Transverse colon (tissue), 3 donors: ENCODE data around the gene STAC2.

Source experiments
- CTCF ChIP-seq, 5 experiments: fragments of 200-600 bp in 3 of 5; fragments of 450-650 bp in 2 of 5; sonication (generic) in 3 of 5; IDR thresholded peaks; 1 replicate in 2 of 5; 2 replicates in 3 of 5; pipeline ENCODE4 v1.5.1; 2016 to 2017; ENCODE audit warnings: antibody characterized with exemption in 5 of 5, inconsistent platforms in 3 of 5, mild to moderate bottlenecking in 2 of 5, moderate library complexity in 1 of 5
- POLR2A ChIP-seq: fragments of 450-650 bp; IDR thresholded peaks from one replicate; pipeline ENCODE4 v1.6.1; 2016; ENCODE audit warnings: antibody characterized with exemption, mild to moderate bottlenecking, moderate library complexity

GRCh38 chr17:39169518-39169917, 56.2 kb downstream of the STAC2 start:
- TF ChIP-seq CTCF (IDR thresholded peaks at IDR 0.05) (no peak), POLR2A (no peak)
